A549 (cell line): ENCODE measurements around the gene GLB1L. TPM values are rescaled to one million over a fixed set of nuclear protein-coding genes. Genes with fewer than 3 reads are reported as not detected.
A peak's percentile ranks its signal among the peaks of the same experiment; 100 is the strongest.

ENCODE experiments used
- ATAC-seq, 2 experiments: fragments of 200-7000 bp in 1 of 2; fragments of >200 bp in 1 of 2; cut with Nextera tagmentation in 1 of 2; cut with Tn5 transposase in 1 of 2; 3 replicates each; pipeline versions ENCODE4 v1.8.0 to v1.9.1; 2018 to 2020; ENCODE audit warnings: mild to moderate bottlenecking in 1 of 2, moderate library complexity in 1 of 2
- CTCF ChIA-PET: fragments of 300-600 bp; sonication (Branson Sonifier 250); formaldehyde crosslinking; extraction: SDS; loops from one replicate; lab custom pipeline; 2021; ENCODE audit warnings: antibody characterized with exemption, inconsistent platforms; lab: Yijun Ruan, JAX
- POLR2A ChIA-PET: fragments of 350-600 bp; formaldehyde crosslinking; extraction: SDS; loops from one replicate; lab custom pipeline; 2021; ENCODE audit warnings: antibody characterized with exemption, inconsistent platforms; lab: Yijun Ruan, JAX
- DNase-seq, 2 experiments: peaks; one replicate each; pipeline versions ENCODE4 v3.0.0 to v3.0.0-alpha.2; 2011 to 2016; ENCODE audit warnings: low read depth in 1 of 2, low spot score in 1 of 2
- FAIRE-seq: peaks from 2 replicates; lab custom pipeline; 2011; peaks lifted over from hg19 to GRCh38; lab: Jason Lieb, UNC
- H3K27ac ChIP-seq, 2 experiments: fragments of >200 bp; sonication (Bioruptor Twin); formaldehyde crosslinking; 3 replicates each; pipeline ENCODE4 v1.5.1; 2016 to 2017
- H3K4me1 ChIP-seq: fragments of >200 bp; sonication (Bioruptor Twin); formaldehyde crosslinking; 3 replicates; pipeline ENCODE4 v1.6.1; 2016
- H3K4me2 ChIP-seq: fragments of >200 bp; sonication (Bioruptor Twin); formaldehyde crosslinking; 3 replicates; pipeline ENCODE4 v1.6.1; 2016
- H3K4me3 ChIP-seq: fragments of >200 bp; sonication (Bioruptor Twin); formaldehyde crosslinking; 3 replicates; pipeline ENCODE4 v1.5.1; 2016
- H3K9me3 ChIP-seq: fragments of >200 bp; sonication (Bioruptor Twin); formaldehyde crosslinking; 3 replicates; pipeline ENCODE4 v1.6.1; 2016
- BHLHE40 ChIP-seq: IDR thresholded peaks from 2 replicates; pipeline ENCODE4 v1.6.1; 2012; ENCODE audit warnings: low read depth, low read length, inconsistent platforms
- CTCF ChIP-seq: fragments of >200 bp; sonication (Bioruptor Twin); formaldehyde crosslinking; IDR thresholded peaks from 3 replicates; pipeline ENCODE4 v1.5.1; 2016
- EHF ChIP-seq: fragments of 250-450 bp; sonication (Bioruptor Pico); IDR thresholded peaks from 2 replicates; pipeline ENCODE4 v1.5.0; 2020; ENCODE audit warnings: mild to moderate bottlenecking
- EHMT2 ChIP-seq: fragments of 200-600 bp; sonication (generic); IDR thresholded peaks from 2 replicates; pipeline ENCODE4 v1.6.1; 2016; ENCODE audit warnings: antibody characterized with exemption, low read depth, mild to moderate bottlenecking, moderate library complexity
- EP300 ChIP-seq, 2 experiments: fragments of >200 bp; sonication (Bioruptor Twin); formaldehyde crosslinking; IDR thresholded peaks; 2 replicates in 1 of 2; 3 replicates in 1 of 2; pipeline ENCODE4 v1.6.1; 2016 to 2017
- FOSL2 ChIP-seq, 2 experiments: fragments of 450-650 bp in 1 of 2; fragments of >200 bp in 1 of 2; sonication (Bioruptor Twin) in 1 of 2; formaldehyde crosslinking; IDR thresholded peaks; 2 replicates each; pipeline versions ENCODE4 v1.5.0 to v1.6.1; 2016 to 2020; ENCODE audit warnings: mild to moderate bottlenecking in 1 of 2, moderate library complexity in 1 of 2
- GATA3 ChIP-seq: IDR thresholded peaks from 2 replicates; pipeline ENCODE4 v1.6.1; 2012; ENCODE audit warnings: borderline replicate concordance
- HEYL ChIP-seq: fragments of 250-450 bp; sonication (Bioruptor Pico); IDR thresholded peaks from 2 replicates; pipeline ENCODE4 v1.8.0; 2021; ENCODE audit warnings: mild to moderate bottlenecking, moderate library complexity
- HOXA7 ChIP-seq: fragments of 250-450 bp; sonication (Bioruptor Pico); IDR thresholded peaks from 2 replicates; pipeline ENCODE4 v1.5.0; 2020; ENCODE audit warnings: mild to moderate bottlenecking, moderate library complexity
- KDM1A ChIP-seq: fragments of 200-600 bp; sonication (generic); IDR thresholded peaks from 2 replicates; pipeline ENCODE4 v1.6.1; 2016; ENCODE audit warnings: low read depth, mild to moderate bottlenecking
- KDM5A ChIP-seq: fragments of 200-600 bp; sonication (generic); IDR thresholded peaks from 2 replicates; pipeline ENCODE4 v1.6.1; 2016; ENCODE audit warnings: antibody characterized with exemption, mild to moderate bottlenecking
- MAX ChIP-seq: IDR thresholded peaks from 2 replicates; pipeline ENCODE4 v1.6.1; 2012
- MAZ ChIP-seq: fragments of 150-350 bp; IDR thresholded peaks from 2 replicates; pipeline ENCODE4 v1.6.1; 2014; ENCODE audit warnings: antibody characterized with exemption, low read depth, low read length, borderline replicate concordance
- MYC ChIP-seq: IDR thresholded peaks from 2 replicates; pipeline ENCODE4 v1.6.1; 2012; ENCODE audit warnings: mild to moderate bottlenecking, inconsistent platforms, low read length, improper control_type of control experiment, borderline replicate concordance
- PHF8 ChIP-seq: fragments of 200-600 bp; sonication (generic); IDR thresholded peaks from 2 replicates; pipeline ENCODE4 v1.6.1; 2016; ENCODE audit warnings: low read depth, mild to moderate bottlenecking, antibody characterized with exemption, moderate library complexity, borderline replicate concordance
- SMC3 ChIP-seq: fragments of >200 bp; sonication (Bioruptor Twin); formaldehyde crosslinking; IDR thresholded peaks from 3 replicates; pipeline ENCODE4 v1.6.1; 2018; ENCODE audit warnings: inconsistent platforms
- TFCP2L1 ChIP-seq: fragments of 250-450 bp; sonication (Bioruptor Pico); IDR thresholded peaks from 2 replicates; pipeline ENCODE4 v1.5.0; 2021; ENCODE audit warnings: mild to moderate bottlenecking
- TP53 ChIP-seq: fragments of 250-450 bp; sonication (Bioruptor Pico); IDR thresholded peaks from 2 replicates; pipeline ENCODE4 v1.5.0; 2021; ENCODE audit warnings: mild to moderate bottlenecking, moderate library complexity
- ZC3H11A ChIP-seq: fragments of 450-650 bp; IDR thresholded peaks from 2 replicates; pipeline ENCODE4 v1.6.1; 2014; ENCODE audit warnings: antibody characterized with exemption, mild to moderate bottlenecking
- ZFP36 ChIP-seq: fragments of 450-650 bp; IDR thresholded peaks from 2 replicates; pipeline ENCODE4 v1.6.1; 2014; ENCODE audit warnings: borderline replicate concordance; ENCODE audit not compliant: partially characterized antibody
- WGBS: methylation state at CpG from one replicate; pipeline ENCODE4 v1.1.6; 2017; ENCODE audit errors: missing lambda C conversion rate; 5-methylcytosine and 5-hydroxymethylcytosine counted together
- polyA plus RNA-seq, 4 experiments: library from polyadenylated mRNA; depleted of rRNA in 3 of 4; stranded (reverse); fragments of >200 nt; fragmentation: RNase III in 1 of 4; extraction: RNeasy Plus Mini Kit Qiagen cat#74134 plus additional on column Dnase treatment in 1 of 4; gene quantifications; 2 replicates in 3 of 4; 3 replicates in 1 of 4; pipeline ENCODE4 v1.2.3, GENCODE V29; 2011 to 2017
- TF ChIP-seq, protein P1 (sequence below): IDR thresholded peaks from 2 replicates; pipeline ENCODE4 v1.6.1; 2012

Gene GLB1L
- polyA plus RNA-seq, 2 of the 4 experiments (the other 2 are of a cell fraction) = 5.9 to 8.7 TPM

DNA sequence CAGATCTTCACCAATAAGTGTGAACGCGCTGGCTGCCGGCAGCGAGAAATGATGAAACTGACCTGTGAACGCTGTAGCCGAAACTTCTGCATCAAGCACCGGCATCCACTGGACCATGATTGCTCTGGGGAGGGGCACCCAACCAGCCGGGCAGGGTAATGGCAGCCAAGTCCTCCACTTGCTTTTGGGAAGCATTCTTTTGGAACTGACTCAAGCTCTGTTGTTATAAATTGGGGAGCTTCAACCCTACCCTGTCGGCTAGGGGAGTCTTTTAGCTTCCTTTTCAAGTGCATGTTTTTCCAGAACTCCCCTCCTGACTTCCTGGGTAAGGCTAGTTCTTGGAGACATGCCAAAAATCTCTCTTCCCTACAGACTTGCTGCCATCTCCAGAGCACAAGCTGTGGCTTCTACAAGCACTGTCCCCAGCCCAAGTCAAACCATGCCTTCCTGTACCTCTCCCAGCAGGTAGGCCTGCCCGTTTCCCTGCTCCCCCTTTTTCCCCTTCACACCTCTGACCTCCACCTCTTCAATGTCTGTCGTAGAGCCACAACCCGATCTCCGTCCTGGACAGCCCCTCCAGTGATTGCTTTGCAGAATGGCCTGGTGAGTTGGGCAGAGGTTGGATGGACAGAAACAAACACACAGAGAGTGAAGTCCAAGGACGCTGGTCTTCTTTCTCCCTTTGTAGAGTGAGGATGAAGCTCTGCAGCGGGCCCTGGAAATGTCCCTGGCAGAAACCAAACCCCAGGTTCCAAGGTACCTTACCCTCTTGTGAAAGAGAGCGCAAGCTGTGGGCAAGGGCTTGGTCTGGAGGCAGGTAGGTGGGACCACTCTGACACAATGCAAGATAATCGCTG is 37.1 kb downstream of the GLB1L start:
- TF ChIP-seq ZFP36 = no peak
- TF ChIP-seq SMC3 = no peak
- TF ChIP-seq MAZ = no peak
- TF ChIP-seq ZC3H11A = no peak
- no peak for TF ChIP-seq CTCF
- no peak for TF ChIP-seq KDM5A
- TF ChIP-seq PHF8 = no peak
- no peak for ATAC-seq
- DNase-seq = peak in 1 of 2 experiments; percentile 39

DNA sequence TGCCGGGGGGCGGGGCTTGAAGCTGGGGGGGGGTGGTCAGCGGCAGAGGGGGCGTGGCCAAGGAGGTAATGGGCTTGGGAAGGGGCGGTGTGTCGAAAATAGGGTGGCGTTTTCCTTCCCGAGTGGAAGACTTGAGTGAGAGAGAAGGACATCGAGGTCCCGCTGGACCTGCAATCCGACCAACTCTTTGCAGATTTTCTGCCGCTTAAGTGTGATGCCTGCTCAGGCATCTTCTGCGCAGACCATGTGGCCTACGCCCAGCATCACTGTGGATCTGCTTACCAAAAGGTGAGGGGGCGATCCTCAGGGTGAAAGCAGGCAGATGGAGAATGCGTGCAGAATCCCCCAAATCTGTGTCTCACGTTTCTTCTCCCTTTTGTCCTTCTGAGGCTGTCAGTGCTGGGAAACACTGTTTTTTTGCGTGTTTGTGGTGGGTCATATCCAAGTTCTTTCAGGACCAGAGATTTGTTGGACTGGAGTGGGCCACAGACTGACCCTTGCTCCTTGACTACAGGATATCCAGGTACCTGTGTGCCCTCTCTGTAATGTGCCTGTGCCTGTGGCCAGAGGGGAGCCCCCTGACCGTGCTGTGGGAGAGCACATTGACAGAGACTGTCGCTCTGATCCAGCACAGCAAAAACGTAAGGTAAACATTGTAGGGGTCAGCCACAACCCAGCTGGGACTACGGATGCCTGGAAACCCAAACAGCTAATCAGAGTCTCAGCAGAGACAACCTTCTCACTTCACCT is 37.9 kb downstream of the GLB1L start:
- CTCF ChIA-PET = interaction anchor here (0.6 to 8.6 kb wide), 13 partner anchors 10 to 91 kb away, joined by 3 to 56 read pairs (median 5); partner anchors contain the start of gene NHEJ1
- FAIRE-seq = no peak

More for the DNA sequence above, 37.1 kb downstream of the GLB1L start:
- peak overlapping the region; percentile 85 for H3K4me2 ChIP-seq
- peak overlapping the region in 1 of 2 experiments; percentile 98; a peak in 3 of 6 replicates for H3K27ac ChIP-seq
- ChIA-PET CTCF (interaction anchor here (0.6 to 8.6 kb wide), 10 partner anchors 9 to 90 kb away, joined by 3 to 56 read pairs (median 4); partner anchors contain the start of gene NHEJ1), POLR2A (interaction anchor here (0.5 to 3.9 kb wide), 4 partner anchors 10 to 214 kb away, joined by 3 to 25 read pairs (median 4); partner anchors contain the start of genes ABCB6 and CNPPD1)
- WGBS = 83% methylated on average over 17 of the region's 17 CpGs
- peaks cover 16% of the 10 kb centered on the region for H3K4me1 ChIP-seq
- H3K9me3 ChIP-seq = peaks cover 3% of the 10 kb centered on the region; the same call in 1 of the 3 replicates
- FAIRE-seq = no peak
- no peak overlapping the region for H3K4me3 ChIP-seq

GRCh38 chr2:219206328-219207133 is 38.7 kb downstream of the GLB1L start, which contains the start of gene ZFAND2B:
Gene ZFAND2B, plus strand, starts transcription at chr2:219206782. Its CDS starts 206 bp downstream, at chr2:219206988.
- POLR2A ChIA-PET = interaction anchor here (0.6 to 3.9 kb wide), 15 partner anchors 9 to 182 kb away, joined by 3 to 25 read pairs (median 5); partner anchors contain the start of genes ABCB6, ANKZF1, CNPPD1 and DNAJB2
- peak; percentile 89 to 91 for DNase-seq
- Histone ChIP-seq H3K4me3 (peak within 1 kb of the TSS; percentile 53), H3K4me2 (peak within 1 kb of the TSS; percentile 85), H3K9me3 (peaks cover 3% of the 10 kb centered on the region; the same call in 1 of the 3 replicates), H3K27ac (peak within 1 kb of the TSS; percentile 95 to 98), H3K4me1 (peaks cover 16% of the 10 kb centered on the region)
- FAIRE-seq = no peak
- CTCF ChIA-PET = interaction anchor here (0.7 to 3.2 kb wide), 14 partner anchors 10 to 330 kb away, joined by 3 to 20 read pairs (median 4); partner anchors contain the start of gene NHEJ1
- WGBS = 1% methylated on average over 37 of the region's 76 CpGs
- ATAC-seq = peak; percentile 85 to 93
- TF ChIP-seq BHLHE40 (no peak), FOSL2 (IDR thresholded peaks at IDR 0.05) (no peak), FOSL2 (CRISPR knock-in tag; IDR thresholded peaks at IDR 0.05) (peak; percentile 55), HOXA7 (CRISPR knock-in tag) (no peak; the same call in 1 of the 2 replicates), EHF (CRISPR knock-in tag) (no peak), GATA3 (peak; percentile 31; the same call in 1 of the 2 replicates), HEYL (CRISPR knock-in tag) (no peak), TFCP2L1 (no peak), EHMT2 (no peak), TP53 (CRISPR knock-in tag) (0 out of 2 replicates have a peak, but pooled peaks have one; percentile 58), CTCF (no peak), KDM1A (no peak)
- TF ChIP-seq, protein P1, sequence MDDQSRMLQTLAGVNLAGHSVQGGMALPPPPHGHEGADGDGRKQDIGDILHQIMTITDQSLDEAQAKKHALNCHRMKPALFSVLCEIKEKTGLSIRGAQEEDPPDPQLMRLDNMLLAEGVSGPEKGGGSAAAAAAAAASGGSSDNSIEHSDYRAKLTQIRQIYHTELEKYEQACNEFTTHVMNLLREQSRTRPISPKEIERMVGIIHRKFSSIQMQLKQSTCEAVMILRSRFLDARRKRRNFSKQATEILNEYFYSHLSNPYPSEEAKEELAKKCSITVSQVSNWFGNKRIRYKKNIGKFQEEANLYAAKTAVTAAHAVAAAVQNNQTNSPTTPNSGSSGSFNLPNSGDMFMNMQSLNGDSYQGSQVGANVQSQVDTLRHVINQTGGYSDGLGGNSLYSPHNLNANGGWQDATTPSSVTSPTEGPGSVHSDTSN = peak; percentile 58

More for the DNA sequence above, 37.9 kb downstream of the GLB1L start:
- H3K4me2 ChIP-seq = peak overlapping the region; percentile 85
- 45% methylated on average over 17 of the region's 22 CpGs for WGBS
- peak overlapping the region; percentile 53 for H3K4me3 ChIP-seq
- peaks cover 16% of the 10 kb centered on the region for H3K4me1 ChIP-seq
- DNase-seq = no peak
- TF ChIP-seq MYC (no peak), MAX (no peak; the same call in 1 of the 2 replicates), FOSL2 (IDR thresholded peaks at IDR 0.05) (no peak), FOSL2 (CRISPR knock-in tag; IDR thresholded peaks at IDR 0.05) (no peak), PHF8 (no peak), TP53 (CRISPR knock-in tag) (no peak), HEYL (CRISPR knock-in tag) (no peak), EP300 (IDR thresholded peaks at IDR 0.05) (no peak)
- POLR2A ChIA-PET = interaction anchor here (0.5 to 3.9 kb wide), 13 partner anchors 10 to 213 kb away, joined by 3 to 25 read pairs (median 6); partner anchors contain the start of genes ABCB6, ANKZF1, CNPPD1 and DNAJB2
- peak overlapping the region; percentile 95 to 98 for H3K27ac ChIP-seq
- ATAC-seq = peak; percentile 26 to 30; a peak in 5 of 6 replicates
- peaks cover 3% of the 10 kb centered on the region; the same call in 1 of the 3 replicates for H3K9me3 ChIP-seq
